ENCODE data around the gene FGF7.

Gene FGF7

GRCh38 chr15:49492830-49493229, 69.8 kb downstream of the FGF7 start:
- TF ChIP-seq NFIC (IDR thresholded peaks at IDR 0.05) (no peak), RAD21 (IDR thresholded peaks at IDR 0.05; ENCODE audit: low read depth) (no peak), CEBPB (IDR thresholded peaks at IDR 0.05) (no peak), FOXM1 (IDR thresholded peaks at IDR 0.05; ENCODE audit: borderline replicate concordance, low read depth) (no peak), TAF1 (IDR thresholded peaks at IDR 0.05; ENCODE audit: low read depth) (no peak)

GRCh38 chr15:49494842-49495241, 71.8 kb downstream of the FGF7 start:
- TF ChIP-seq, protein P1, sequence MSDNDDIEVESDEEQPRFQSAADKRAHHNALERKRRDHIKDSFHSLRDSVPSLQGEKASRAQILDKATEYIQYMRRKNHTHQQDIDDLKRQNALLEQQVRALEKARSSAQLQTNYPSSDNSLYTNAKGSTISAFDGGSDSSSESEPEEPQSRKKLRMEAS (IDR thresholded peaks at IDR 0.05) = no peak

DNA sequence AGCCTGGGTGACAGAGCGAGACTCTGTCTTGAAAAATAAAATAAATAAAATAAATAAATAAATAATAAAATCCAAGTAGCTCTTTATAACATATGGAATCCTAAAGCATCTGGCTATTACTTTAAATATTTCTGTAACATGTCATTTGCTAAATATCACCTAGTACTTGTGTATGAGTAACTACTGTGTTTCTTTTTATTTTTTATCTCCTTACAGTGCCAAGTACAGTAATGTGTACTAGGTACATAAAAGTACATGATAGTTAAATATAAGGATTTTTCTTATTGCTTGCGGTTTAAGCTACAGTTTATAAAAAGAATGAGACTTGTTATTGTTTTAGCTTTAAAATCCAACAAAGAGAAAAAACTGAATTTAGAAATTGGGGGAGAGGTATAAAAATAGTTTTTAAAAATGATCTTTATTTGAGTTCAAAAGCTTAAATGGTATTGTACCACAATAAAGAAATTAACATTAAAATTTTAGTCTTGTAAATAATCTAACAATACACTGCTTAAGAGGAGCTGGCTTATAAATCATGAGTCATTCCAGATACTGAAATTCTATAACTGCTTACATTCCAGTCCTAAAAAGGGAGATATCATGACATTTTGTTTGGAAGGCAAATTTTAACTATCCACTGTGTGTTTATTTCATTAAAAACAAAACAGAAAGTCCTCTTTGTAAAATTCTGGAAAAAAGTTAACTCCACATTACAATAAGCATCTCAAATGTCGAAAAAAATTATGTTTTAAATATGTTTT, 73.1 kb downstream of the FGF7 start:
- no peak for TF ChIP-seq ZBTB7A (IDR thresholded peaks at IDR 0.05; ENCODE audit: low read depth)

- TF ChIP-seq FOXM1 (IDR thresholded peaks at IDR 0.05; ENCODE audit: borderline replicate concordance, low read depth) = no peak
- TF ChIP-seq NFIC (IDR thresholded peaks at IDR 0.05) = no peak
- no peak for TF ChIP-seq YY1 (IDR thresholded peaks at IDR 0.05; ENCODE audit: low read depth)
- no peak for TF ChIP-seq TAF1 (IDR thresholded peaks at IDR 0.05; ENCODE audit: low read depth)
- TF ChIP-seq TCF12 (IDR thresholded peaks at IDR 0.05; ENCODE audit: low read depth) = no peak
- TF ChIP-seq USF1 (IDR thresholded peaks at IDR 0.05) = no peak
- TF ChIP-seq, protein P2, sequence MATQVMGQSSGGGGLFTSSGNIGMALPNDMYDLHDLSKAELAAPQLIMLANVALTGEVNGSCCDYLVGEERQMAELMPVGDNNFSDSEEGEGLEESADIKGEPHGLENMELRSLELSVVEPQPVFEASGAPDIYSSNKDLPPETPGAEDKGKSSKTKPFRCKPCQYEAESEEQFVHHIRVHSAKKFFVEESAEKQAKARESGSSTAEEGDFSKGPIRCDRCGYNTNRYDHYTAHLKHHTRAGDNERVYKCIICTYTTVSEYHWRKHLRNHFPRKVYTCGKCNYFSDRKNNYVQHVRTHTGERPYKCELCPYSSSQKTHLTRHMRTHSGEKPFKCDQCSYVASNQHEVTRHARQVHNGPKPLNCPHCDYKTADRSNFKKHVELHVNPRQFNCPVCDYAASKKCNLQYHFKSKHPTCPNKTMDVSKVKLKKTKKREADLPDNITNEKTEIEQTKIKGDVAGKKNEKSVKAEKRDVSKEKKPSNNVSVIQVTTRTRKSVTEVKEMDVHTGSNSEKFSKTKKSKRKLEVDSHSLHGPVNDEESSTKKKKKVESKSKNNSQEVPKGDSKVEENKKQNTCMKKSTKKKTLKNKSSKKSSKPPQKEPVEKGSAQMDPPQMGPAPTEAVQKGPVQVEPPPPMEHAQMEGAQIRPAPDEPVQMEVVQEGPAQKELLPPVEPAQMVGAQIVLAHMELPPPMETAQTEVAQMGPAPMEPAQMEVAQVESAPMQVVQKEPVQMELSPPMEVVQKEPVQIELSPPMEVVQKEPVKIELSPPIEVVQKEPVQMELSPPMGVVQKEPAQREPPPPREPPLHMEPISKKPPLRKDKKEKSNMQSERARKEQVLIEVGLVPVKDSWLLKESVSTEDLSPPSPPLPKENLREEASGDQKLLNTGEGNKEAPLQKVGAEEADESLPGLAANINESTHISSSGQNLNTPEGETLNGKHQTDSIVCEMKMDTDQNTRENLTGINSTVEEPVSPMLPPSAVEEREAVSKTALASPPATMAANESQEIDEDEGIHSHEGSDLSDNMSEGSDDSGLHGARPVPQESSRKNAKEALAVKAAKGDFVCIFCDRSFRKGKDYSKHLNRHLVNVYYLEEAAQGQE (IDR thresholded peaks at IDR 0.05; ENCODE audit: low read depth) = no peak
- TF ChIP-seq EGR1 (IDR thresholded peaks at IDR 0.05) = no peak
- TF ChIP-seq RAD21 (IDR thresholded peaks at IDR 0.05; ENCODE audit: low read depth) = no peak
- TF ChIP-seq TEAD4 (IDR thresholded peaks at IDR 0.05) = no peak
- no peak for TF ChIP-seq EP300 (IDR thresholded peaks at IDR 0.05; ENCODE audit: borderline replicate concordance)
Measured at GRCh38 chr15:49501586-49501985, 78.5 kb downstream of the FGF7 start.

- TF ChIP-seq NFIC (IDR thresholded peaks at IDR 0.05) = no peak
- TF ChIP-seq TCF12 (IDR thresholded peaks at IDR 0.05; ENCODE audit: low read depth) = no peak
- TF ChIP-seq EP300 (IDR thresholded peaks at IDR 0.05; ENCODE audit: borderline replicate concordance) = no peak
- TF ChIP-seq EGR1 (IDR thresholded peaks at IDR 0.05) = no peak
Measured at GRCh38 chr15:49506341-49506740, 83.3 kb downstream of the FGF7 start.

DNA sequence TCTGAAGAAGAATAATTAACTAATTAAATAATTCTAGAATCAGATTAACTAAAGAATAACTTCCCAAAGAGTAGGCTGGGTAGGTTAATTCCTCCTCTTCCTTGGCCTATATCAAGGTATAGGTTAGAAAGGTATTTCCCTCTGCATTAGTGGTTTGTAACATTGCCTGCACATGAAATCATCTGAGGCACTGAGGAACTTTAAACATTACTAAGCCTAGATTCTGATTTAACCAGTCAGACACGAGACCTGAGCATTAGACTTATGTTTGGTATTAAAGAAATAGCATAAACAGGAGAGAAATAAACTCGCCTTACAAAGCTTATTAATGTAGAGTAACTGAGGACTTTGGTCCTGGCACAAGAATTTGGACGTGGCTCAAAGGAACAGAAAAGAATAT, 84.2 kb downstream of the FGF7 start:
- TF ChIP-seq YY1 (IDR thresholded peaks at IDR 0.05; ENCODE audit: low read depth) (no peak), CEBPB (IDR thresholded peaks at IDR 0.05) (no peak), EP300 (IDR thresholded peaks at IDR 0.05; ENCODE audit: borderline replicate concordance) (no peak)

DNA sequence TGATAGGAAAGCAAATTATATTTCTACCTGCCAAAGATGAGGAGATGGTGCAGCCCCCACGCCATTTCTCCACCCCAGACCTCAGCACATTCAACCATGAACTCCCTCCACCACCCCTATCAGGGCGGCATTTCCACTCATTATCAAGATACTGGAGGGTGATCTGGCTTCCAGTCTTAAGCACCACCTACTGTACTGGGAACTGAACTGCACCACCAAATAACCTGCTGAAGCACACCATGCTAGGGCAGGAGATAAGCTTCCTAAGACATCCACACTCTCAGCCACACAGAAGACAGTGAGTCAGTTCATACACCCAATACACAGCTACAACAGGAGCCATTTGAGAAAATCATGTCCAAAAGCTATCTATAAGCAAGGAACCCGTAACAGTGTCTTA, 98.8 kb downstream of the FGF7 start:
- TF ChIP-seq TCF12 (IDR thresholded peaks at IDR 0.05; ENCODE audit: low read depth) (no peak), CEBPB (IDR thresholded peaks at IDR 0.05) (no peak), CREB1 (IDR thresholded peaks at IDR 0.05; ENCODE audit: low read depth) (no peak), RAD21 (IDR thresholded peaks at IDR 0.05; ENCODE audit: low read depth) (0 out of 2 replicates have a peak, but pooled peaks have one; percentile 14), YY1 (IDR thresholded peaks at IDR 0.05; ENCODE audit: low read depth) (no peak), ZBTB7A (IDR thresholded peaks at IDR 0.05; ENCODE audit: low read depth) (no peak), EGR1 (IDR thresholded peaks at IDR 0.05) (no peak)

DNA sequence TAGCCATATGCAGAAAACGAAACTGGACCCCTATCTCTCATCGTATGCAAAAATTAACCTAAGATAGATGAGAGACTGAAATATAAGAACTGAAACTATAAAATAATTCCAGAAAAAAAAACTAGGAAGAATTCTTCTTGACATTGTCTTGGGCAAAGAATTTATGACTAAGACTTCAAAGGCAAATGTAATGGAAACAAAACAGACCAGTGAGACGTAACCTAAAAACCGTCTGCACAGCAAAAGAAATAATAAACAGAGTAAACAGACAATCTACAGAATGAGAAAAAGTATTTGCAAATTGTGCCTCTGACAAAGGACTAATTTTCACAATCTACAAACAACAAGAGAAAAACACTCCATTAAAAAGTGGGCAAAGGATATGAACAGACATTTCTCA, 105.2 kb downstream of the FGF7 start:
- TF ChIP-seq CREB1 (IDR thresholded peaks at IDR 0.05; ENCODE audit: low read depth) = no peak
- no peak for TF ChIP-seq NFIC (IDR thresholded peaks at IDR 0.05)
- TF ChIP-seq TCF12 (IDR thresholded peaks at IDR 0.05; ENCODE audit: low read depth) = no peak
- TF ChIP-seq EP300 (IDR thresholded peaks at IDR 0.05; ENCODE audit: borderline replicate concordance) = no peak
- TF ChIP-seq USF1 (IDR thresholded peaks at IDR 0.05) = no peak
- TF ChIP-seq, protein P2 (IDR thresholded peaks at IDR 0.05; ENCODE audit: low read depth) = no peak
- no peak for TF ChIP-seq RAD21 (IDR thresholded peaks at IDR 0.05; ENCODE audit: low read depth)
- TF ChIP-seq ZBTB7A (IDR thresholded peaks at IDR 0.05; ENCODE audit: low read depth) = no peak
- no peak for TF ChIP-seq EGR1 (IDR thresholded peaks at IDR 0.05)
- TF ChIP-seq FOXM1 (IDR thresholded peaks at IDR 0.05; ENCODE audit: borderline replicate concordance, low read depth) = no peak
- no peak for TF ChIP-seq TAF1 (IDR thresholded peaks at IDR 0.05; ENCODE audit: low read depth)
- TF ChIP-seq TEAD4 (IDR thresholded peaks at IDR 0.05) = no peak
